Thoracic aorta (tissue), 2 donors: ENCODE results near the gene TM9SF1. TPM values are rescaled to one million over a fixed set of nuclear protein-coding genes. Genes with fewer than 3 reads are reported as not detected.
"Not testable (repeated sequence)": the region's sequence is repeated elsewhere in the genome, so short reads cannot be mapped to it uniquely, and the experiment has no call there.

ENCODE experiments used
- ATAC-seq: fragments of 150-250 bp; one replicate; pipeline ENCODE4 v1.8.0; 2017; ENCODE audit warnings: low read depth; ENCODE audit not compliant: insufficient number of reproducible peaks, low FRiP score
- DNase-seq: peaks from one replicate; pipeline ENCODE4 v3.0.0-alpha.2; 2020; ENCODE audit warnings: low spot score
- H3K27ac ChIP-seq, 2 donors: fragments of 200-600 bp; sonication (generic); 1 replicate in 1 of 2; 2 replicates in 1 of 2; pipeline ENCODE4 v1.5.1; 2016; ENCODE audit warnings: mild to moderate bottlenecking in 2 of 2, moderate library complexity in 2 of 2
- H3K27me3 ChIP-seq: fragments of 200-600 bp; sonication (generic); replicated peaks from 2 replicates; pipeline ENCODE4 v1.6.0; 2016; ENCODE audit warnings: mild to moderate bottlenecking; ENCODE audit not compliant: insufficient read depth
- H3K36me3 ChIP-seq: fragments of 200-600 bp; sonication (generic); one replicate; pipeline ENCODE4 v1.5.1; 2016
- H3K4me1 ChIP-seq, 2 donors: fragments of 200-600 bp; sonication (generic); 1 replicate in 1 of 2; 2 replicates in 1 of 2; pipeline versions ENCODE4 v1.5.1 to v1.6.0; 2016; ENCODE audit warnings: low read depth in 2 of 2, mild to moderate bottlenecking in 1 of 2; ENCODE audit not compliant: control insufficient read depth in 1 of 2
- H3K4me3 ChIP-seq: fragments of 200-600 bp; sonication (generic); 2 replicates; pipeline ENCODE4 v1.5.1; 2016; ENCODE audit warnings: mild to moderate bottlenecking
- H3K9me3 ChIP-seq: fragments of 200-600 bp; sonication (generic); 2 replicates; pipeline ENCODE4 v1.5.1; 2016
- total RNA-seq, 2 donors: library from RNA; depleted of rRNA; stranded (reverse); fragments of >200 nt; gene quantifications; one replicate each; pipeline versions ENCODE4 v1.1.0 to v1.2.3, GENCODE V29; 2016
- TF ChIP-seq, protein P1 (sequence below): fragments of 200-600 bp; sonication (generic); IDR thresholded peaks from one replicate; pipeline ENCODE4 v1.5.1; 2019; ENCODE audit warnings: antibody characterized with exemption

The TM9SF1 gene
- total RNA-seq, 2 donors from 2014 or later: 51.8 to 81.9 TPM

DNA sequence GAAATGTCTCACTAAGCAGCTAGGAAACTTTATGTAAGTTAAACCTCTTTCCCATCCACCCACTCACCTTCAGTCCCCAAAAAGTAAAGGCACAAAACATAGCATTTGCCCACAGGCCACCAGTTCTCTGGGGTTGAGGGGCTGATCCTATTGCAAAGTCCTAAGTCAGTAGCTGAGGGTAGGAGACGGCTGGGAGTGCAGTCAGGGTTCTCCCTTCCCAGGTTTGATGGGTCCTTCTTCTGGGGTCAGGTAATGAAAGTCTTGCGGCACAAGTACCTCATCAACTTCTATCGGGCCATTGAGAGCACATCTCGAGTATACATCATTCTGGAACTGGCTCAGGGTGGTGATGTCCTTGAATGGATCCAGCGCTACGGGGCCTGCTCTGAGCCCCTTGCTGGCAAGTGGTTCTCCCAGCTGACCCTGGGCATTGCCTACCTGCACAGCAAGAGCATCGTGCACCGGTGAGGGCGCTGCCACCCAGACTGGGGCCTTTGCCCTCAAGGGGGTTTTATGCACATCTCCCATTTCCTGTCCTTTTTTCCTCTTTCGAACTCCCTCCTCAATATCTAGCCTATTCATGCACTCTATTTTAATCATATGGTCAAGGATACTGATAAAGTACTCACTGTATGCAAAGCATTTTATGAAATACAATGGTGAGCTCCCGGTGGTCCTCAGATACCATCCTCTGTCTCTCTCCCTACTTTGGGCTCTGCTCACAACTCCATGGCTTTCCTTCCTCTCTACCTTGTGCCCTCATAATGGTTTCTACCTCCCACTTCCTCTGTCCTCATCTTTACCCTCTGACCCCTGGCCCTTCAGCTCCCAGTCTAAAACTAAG lies 11.2 kb upstream of the TM9SF1 start:
- Histone ChIP-seq H3K4me1 (peaks cover 0 to under 1% of the 10 kb centered on the region in 2 donors), H3K36me3 (peaks cover 44% of the 10 kb centered on the region), H3K27me3 (no peaks in the 10 kb centered on the region), H3K4me3 (no peak overlapping the region), H3K27ac (no peak overlapping the region), H3K9me3 (no peaks in the 10 kb centered on the region)
- TF ChIP-seq, protein P1, sequence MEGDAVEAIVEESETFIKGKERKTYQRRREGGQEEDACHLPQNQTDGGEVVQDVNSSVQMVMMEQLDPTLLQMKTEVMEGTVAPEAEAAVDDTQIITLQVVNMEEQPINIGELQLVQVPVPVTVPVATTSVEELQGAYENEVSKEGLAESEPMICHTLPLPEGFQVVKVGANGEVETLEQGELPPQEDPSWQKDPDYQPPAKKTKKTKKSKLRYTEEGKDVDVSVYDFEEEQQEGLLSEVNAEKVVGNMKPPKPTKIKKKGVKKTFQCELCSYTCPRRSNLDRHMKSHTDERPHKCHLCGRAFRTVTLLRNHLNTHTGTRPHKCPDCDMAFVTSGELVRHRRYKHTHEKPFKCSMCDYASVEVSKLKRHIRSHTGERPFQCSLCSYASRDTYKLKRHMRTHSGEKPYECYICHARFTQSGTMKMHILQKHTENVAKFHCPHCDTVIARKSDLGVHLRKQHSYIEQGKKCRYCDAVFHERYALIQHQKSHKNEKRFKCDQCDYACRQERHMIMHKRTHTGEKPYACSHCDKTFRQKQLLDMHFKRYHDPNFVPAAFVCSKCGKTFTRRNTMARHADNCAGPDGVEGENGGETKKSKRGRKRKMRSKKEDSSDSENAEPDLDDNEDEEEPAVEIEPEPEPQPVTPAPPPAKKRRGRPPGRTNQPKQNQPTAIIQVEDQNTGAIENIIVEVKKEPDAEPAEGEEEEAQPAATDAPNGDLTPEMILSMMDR: no peak
- ATAC-seq (no peak), DNase-seq (no peak)

DNA sequence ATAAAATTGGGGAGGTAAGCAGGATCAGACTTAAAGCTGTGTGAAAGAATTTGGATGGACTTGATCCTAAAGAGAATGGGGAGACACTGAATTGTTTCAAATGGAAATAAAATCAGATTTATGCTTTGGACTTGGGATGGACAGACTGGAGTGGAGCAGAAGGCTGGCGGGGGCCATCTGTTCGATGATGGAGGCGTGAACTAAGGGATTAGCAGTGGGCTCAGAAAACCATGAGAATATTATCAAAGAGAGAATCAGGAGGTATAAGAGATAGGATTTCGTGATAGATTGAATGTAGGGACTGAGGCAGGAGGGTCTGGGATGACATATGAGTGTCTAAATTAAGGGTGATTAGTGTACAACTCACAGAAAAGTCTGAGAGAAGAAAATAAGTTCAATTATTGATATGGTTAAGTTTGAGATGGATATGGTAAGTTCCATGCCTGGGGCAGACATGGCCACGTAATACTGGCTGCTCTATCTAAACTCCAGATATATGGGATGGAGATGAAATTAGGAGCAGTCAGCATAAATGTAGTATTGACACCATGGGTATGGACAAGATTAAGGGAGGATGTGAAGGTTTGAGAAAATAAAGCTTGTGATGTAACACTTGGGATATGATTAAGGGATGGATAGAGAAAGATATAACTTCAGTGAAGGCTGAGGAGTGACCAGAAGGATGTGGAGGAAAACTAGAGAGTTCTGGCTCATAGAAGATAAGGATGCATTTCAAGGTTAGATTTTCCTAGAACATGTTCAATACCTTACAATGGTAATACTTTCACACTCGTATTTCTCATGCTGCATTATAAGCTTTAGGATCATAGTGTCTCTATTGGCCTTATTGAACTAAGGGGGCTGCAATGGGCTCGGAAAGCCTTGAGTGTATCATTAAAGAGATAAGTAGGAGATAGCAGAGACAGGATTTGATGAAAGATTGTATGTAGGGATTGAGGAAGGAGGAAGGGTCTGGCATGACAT lies 9.2 kb upstream of the TM9SF1 start:
- Histone ChIP-seq H3K4me1 (no peaks in the 10 kb centered on the region), H3K27me3 (no peaks in the 10 kb centered on the region), H3K36me3 (peaks cover 44% of the 10 kb centered on the region), H3K9me3 (no peaks in the 10 kb centered on the region), H3K27ac (no peak overlapping the region), H3K4me3 (no peak overlapping the region)
- TF ChIP-seq, protein P1: no peak
- ATAC-seq: no peak
- DNase-seq: no peak

DNA sequence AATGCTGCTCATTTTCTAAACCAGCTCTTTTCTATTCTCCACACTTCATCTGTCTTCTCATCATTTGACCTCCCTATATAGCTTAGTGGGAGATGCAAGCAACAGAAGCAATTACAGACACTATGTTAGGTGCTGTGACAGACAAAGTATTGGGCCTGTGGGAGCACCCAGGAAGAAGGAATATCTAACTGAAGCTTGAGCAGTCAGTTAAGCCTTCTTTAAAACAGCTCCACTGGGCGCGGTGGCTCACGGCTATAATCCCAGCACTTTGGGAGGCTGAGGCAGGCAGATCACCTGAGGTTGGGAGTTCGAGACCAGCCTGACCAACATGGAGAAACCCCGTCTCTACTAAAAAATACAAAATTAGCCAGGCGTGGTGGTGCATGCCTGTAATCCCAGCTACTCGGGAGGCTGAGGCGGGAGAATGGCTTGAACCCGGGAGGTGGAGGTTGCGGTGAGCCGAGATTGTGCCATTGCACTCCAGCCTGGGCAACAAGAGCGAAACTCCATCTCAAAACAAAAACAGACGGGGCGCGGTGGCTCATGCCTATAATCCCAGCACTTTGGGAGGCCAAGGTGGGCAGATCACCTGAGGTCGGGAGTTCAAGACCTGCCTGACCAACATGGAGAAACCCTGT lies 8.1 kb upstream of the TM9SF1 start:
- H3K36me3 ChIP-seq: peaks cover 38% of the 10 kb centered on the region
- H3K27ac ChIP-seq, H3K4me3 ChIP-seq, H3K4me1 ChIP-seq, H3K27me3 ChIP-seq, ATAC-seq, H3K9me3 ChIP-seq, DNase-seq: not testable (repeated sequence)

DNA sequence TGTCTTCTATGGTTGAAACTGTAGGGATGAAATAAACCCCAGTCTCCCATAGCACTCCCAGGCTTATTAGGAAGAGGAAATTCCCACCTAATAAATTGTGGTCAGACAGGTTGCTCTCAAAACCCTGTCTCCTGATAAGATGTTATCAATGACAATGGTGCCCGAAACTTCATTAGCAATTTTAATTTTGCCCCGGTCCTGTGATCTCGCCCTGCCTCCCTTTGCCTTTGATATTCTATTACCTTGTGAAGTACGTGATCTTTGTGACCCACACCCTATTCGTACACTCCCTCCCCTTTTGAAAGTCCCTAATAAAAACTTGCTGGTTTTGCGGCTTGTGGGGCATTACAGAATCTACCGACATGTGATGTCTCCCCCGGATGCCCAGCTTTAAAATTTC lies 7.3 kb upstream of the TM9SF1 start:
- not testable (repeated sequence) for H3K4me3 ChIP-seq, H3K4me1 ChIP-seq, H3K27me3 ChIP-seq, H3K27ac ChIP-seq, ATAC-seq, H3K9me3 ChIP-seq, DNase-seq
- H3K36me3 ChIP-seq: peaks cover 31% of the 10 kb centered on the region

DNA sequence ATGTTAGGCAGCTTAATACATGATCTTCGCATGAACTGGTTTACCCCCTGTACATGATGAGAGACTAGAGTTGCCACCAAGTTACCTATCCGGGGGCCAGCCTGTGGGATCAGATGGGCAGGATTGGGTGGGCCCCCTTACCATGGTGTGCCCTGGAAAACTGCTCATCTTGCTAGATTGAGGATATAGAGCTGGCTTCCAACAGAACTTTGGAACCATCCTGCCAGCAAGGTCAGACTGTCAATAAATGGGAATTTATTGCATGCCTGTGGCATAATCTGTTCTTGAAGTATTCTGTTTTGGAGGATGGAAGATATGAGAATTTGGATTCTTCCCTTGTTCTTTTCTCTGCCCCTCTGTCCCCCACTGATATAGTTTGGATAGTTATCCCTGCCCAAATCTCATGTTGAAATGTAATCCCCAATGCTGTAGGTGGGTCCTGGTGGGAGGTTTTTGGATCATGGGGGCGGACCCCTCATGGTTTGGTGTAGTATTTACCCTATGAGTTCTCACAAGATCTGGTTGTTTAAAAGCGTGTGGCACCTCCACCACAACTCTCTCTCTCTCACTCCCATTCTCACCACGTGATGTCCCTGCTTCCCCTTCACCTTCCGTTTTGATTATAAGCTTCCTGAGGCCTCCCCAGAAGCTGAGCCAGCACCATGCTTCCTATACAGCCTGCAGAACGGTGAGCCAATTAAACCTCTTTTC lies 3.7 kb upstream of the TM9SF1 start:
- no peak for DNase-seq
- Histone ChIP-seq H3K4me1 (peaks cover 11 to 25% of the 10 kb centered on the region in 2 donors), H3K9me3 (no peaks in the 10 kb centered on the region), H3K27ac (no peak overlapping the region), H3K4me3 (no peak overlapping the region), H3K36me3 (peaks cover 15% of the 10 kb centered on the region), H3K27me3 (no peaks in the 10 kb centered on the region)
- no peak for ATAC-seq
- TF ChIP-seq, protein P1: no peak
